Epithelial cell of proximal tubule (primary cell): ENCODE data around the gene ARFGEF2. TPM values are rescaled to one million over a fixed set of nuclear protein-coding genes. Genes with fewer than 3 reads are reported as not detected.

Source experiments
- DNase-seq: peaks from one replicate; pipeline ENCODE4 v3.0.0-alpha.2; 2011; ENCODE audit warnings: low read depth
- H3K4me3 ChIP-seq: 2 replicates; pipeline ENCODE4 v1.5.1; 2011; ENCODE audit warnings: low read depth, mild to moderate bottlenecking, low read length
- CTCF ChIP-seq: conservative IDR thresholded peaks from 2 replicates; pipeline ENCODE4 v1.5.1; 2012; ENCODE audit warnings: low read depth, mild to moderate bottlenecking, low read length
- total RNA-seq: library from RNA; depleted of rRNA; stranded (reverse); fragments of >200 nt; gene quantifications from 2 replicates; pipeline ENCODE4 v1.2.3, GENCODE V29; 2015

Gene ARFGEF2
- total RNA-seq, 1 donor from 2014 or later, result 20.5 TPM

- DNase-seq, result no peak
- no peak for TF ChIP-seq CTCF
- no peak overlapping the region for H3K4me3 ChIP-seq
These were observed 29.5 kb downstream of the ARFGEF2 start for GRCh38 chr20:48951041-48951440.

DNA sequence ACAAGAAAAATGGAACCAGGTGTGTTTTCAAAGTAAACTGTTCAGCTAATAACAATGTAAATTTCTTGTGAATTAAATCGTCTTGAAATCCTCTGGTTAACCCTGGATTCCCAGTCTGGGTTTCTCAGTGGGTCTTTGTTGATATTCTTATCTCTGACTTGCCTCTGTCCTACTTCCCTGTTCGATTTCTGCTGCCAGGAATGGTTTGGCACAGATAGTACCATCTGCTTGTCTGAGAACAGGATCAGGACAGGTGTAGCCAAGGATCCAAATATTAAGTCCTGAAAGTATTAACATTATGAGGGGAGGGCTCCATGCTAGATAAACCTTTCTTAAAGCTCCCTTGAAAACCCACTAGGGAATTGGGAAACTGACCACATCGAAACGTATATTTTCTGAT, 30.1 kb downstream of the ARFGEF2 start:
- H3K4me3 ChIP-seq, result no peak overlapping the region
- no peak for DNase-seq
- no peak for TF ChIP-seq CTCF

- H3K4me3 ChIP-seq, result no peak overlapping the region
- TF ChIP-seq CTCF, result no peak
- no peak for DNase-seq
These were observed 31.1 kb downstream of the ARFGEF2 start for GRCh38 chr20:48952656-48953055.

GRCh38 chr20:48953653-48954052, 32.1 kb downstream of the ARFGEF2 start:
- no peak for DNase-seq
- TF ChIP-seq CTCF, result no peak
- no peak overlapping the region for H3K4me3 ChIP-seq

- H3K4me3 ChIP-seq, result no peak overlapping the region
- DNase-seq, result no peak
- no peak for TF ChIP-seq CTCF
These were observed 34.5 kb downstream of the ARFGEF2 start for GRCh38 chr20:48956052-48956451.

DNA sequence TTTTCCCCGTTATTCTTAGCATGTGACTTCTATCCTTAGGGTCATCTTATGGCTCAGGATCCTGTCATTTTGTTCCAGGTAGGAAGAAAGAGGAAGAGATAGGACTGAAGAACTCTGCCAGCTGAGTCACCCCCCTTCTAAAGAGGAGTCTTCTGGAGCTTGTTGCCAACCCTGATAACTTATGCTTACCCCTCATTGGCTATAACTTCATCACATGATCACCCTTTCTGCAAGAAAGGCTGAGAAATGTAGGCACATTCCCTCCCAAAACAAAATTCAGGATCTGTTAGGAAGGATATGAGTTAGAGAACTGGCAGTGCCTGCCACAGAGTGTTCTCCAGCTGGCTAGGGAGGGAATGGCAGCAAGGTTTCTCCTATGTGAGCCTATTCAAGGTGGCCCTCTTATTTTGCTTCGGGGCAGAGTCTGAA, 35.6 kb downstream of the ARFGEF2 start:
- no peak for DNase-seq
- no peak overlapping the region for H3K4me3 ChIP-seq
- TF ChIP-seq CTCF, result no peak

- no peak for TF ChIP-seq CTCF
- H3K4me3 ChIP-seq, result no peak overlapping the region
- DNase-seq, result no peak
These were observed 36.0 kb downstream of the ARFGEF2 start for GRCh38 chr20:48957533-48957932.
